Tibial artery (tissue), 4 donors: ENCODE results near the gene SLC16A11.
"Not testable (repeated sequence)": the region's sequence is repeated elsewhere in the genome, so short reads cannot be mapped to it uniquely, and the experiment has no call there.

Experiments used
- DNase-seq, 2 donors: peaks; one replicate each; pipeline ENCODE4 v3.0.0-alpha.2; 2019
- H3K27ac ChIP-seq, 2 donors: fragments of 200-600 bp; sonication (generic) in 1 of 2; 1 replicate in 1 of 2; 2 replicates in 1 of 2; pipeline ENCODE4 v1.5.1; 2018 to 2019; ENCODE audit warnings: mild to moderate bottlenecking in 1 of 2
- H3K27me3 ChIP-seq, 2 donors: fragments of 200-600 bp; sonication (generic) in 1 of 2; one replicate each; pipeline versions ENCODE4 v1.5.1 to v1.6.0; 2016 to 2019
- H3K36me3 ChIP-seq, 3 donors: fragments of 200-600 bp; sonication (generic) in 2 of 3; one replicate each; pipeline ENCODE4 v1.5.1; 2016 to 2019; ENCODE audit warnings: mild to moderate bottlenecking in 2 of 3
- H3K4me1 ChIP-seq, 4 donors: fragments of 200-600 bp; sonication (generic) in 2 of 4; 1 replicate in 3 of 4; 2 replicates in 1 of 4; pipeline ENCODE4 v1.5.1; 2016 to 2019
- H3K4me3 ChIP-seq, 2 donors: fragments of 200-600 bp; sonication (generic) in 1 of 2; 1 replicate in 1 of 2; 2 replicates in 1 of 2; pipeline ENCODE4 v1.5.1; 2018 to 2019; ENCODE audit warnings: mild to moderate bottlenecking in 2 of 2
- H3K9me3 ChIP-seq, 3 donors: fragments of 200-600 bp; sonication (generic) in 1 of 3; one replicate each; pipeline ENCODE4 v1.5.1; 2016 to 2019
- intact Hi-C: fragments of 100-400 bp; cut with DNase I; formaldehyde crosslinking; loops from one replicate; pipeline ENCODE4 v1.15.0; 2023; ENCODE audit warnings: low total_unique reads
- TF ChIP-seq, protein P1 (sequence below), 2 experiments: fragments of 200-600 bp in 1 of 2; fragments of 450-650 bp in 1 of 2; IDR thresholded peaks; one replicate each; pipeline ENCODE4 v1.5.1; 2017 to 2019; ENCODE audit warnings: antibody characterized with exemption in 2 of 2, mild to moderate bottlenecking in 1 of 2, moderate library complexity in 1 of 2

The SLC16A11 gene, protein sequence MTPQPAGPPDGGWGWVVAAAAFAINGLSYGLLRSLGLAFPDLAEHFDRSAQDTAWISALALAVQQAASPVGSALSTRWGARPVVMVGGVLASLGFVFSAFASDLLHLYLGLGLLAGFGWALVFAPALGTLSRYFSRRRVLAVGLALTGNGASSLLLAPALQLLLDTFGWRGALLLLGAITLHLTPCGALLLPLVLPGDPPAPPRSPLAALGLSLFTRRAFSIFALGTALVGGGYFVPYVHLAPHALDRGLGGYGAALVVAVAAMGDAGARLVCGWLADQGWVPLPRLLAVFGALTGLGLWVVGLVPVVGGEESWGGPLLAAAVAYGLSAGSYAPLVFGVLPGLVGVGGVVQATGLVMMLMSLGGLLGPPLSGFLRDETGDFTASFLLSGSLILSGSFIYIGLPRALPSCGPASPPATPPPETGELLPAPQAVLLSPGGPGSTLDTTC

DNA sequence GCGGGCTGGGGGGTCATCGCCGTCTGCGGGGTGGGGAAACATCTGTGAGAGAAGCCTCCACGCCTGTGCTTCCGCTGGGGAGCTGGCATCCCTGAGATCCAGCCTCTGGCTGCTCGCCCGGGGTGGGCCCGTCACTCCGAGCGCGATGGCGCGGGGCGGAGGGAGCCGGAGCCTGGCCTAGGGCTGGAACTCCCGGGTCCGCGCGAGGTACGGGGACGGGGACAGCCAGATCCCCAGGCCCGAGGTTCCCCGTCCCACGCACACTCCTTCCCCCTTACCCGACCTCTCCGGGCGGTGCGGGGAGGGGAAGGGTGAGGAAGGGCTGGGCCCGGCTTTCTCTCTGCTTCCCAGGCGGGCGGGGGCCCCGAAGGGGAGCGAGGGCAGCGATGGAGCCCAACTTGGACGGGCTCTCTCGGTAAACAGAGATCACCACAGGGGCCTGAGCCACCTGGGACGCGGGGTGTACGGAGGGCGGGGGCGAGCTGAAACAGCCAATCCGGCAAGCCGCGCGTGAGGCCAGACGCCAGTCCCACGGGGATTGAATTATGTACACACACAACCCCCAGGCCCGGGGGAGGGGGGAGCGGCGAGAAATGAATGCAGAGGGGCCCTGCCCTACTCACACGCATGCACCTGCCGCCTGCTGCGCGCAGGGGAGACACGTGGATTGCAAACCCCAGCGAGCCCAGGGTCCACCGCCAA is at the start of gene SLC16A11:
Gene SLC16A11, minus strand, starts transcription at position 596 of the 702 bp plus-strand sequence. Its CDS starts 579 bp downstream, at position 17.
- peaks cover 8 to 71% of the 10 kb centered on the region in 2 donors for H3K27me3 ChIP-seq
- intact Hi-C loops, result no loop called here
- H3K4me1 ChIP-seq, result peaks cover 0 to 35% (median 26%) of the 10 kb centered on the region in 4 donors
- no peaks in the 10 kb centered on the region for H3K9me3 ChIP-seq
- DNase-seq, result peak in 1 of 2 donors; percentile 24
- H3K36me3 ChIP-seq, result no peaks in the 10 kb centered on the region
- TF ChIP-seq, protein P1, sequence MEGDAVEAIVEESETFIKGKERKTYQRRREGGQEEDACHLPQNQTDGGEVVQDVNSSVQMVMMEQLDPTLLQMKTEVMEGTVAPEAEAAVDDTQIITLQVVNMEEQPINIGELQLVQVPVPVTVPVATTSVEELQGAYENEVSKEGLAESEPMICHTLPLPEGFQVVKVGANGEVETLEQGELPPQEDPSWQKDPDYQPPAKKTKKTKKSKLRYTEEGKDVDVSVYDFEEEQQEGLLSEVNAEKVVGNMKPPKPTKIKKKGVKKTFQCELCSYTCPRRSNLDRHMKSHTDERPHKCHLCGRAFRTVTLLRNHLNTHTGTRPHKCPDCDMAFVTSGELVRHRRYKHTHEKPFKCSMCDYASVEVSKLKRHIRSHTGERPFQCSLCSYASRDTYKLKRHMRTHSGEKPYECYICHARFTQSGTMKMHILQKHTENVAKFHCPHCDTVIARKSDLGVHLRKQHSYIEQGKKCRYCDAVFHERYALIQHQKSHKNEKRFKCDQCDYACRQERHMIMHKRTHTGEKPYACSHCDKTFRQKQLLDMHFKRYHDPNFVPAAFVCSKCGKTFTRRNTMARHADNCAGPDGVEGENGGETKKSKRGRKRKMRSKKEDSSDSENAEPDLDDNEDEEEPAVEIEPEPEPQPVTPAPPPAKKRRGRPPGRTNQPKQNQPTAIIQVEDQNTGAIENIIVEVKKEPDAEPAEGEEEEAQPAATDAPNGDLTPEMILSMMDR (IDR thresholded peaks at IDR 0.05), result no peak
- no peak within 1 kb of the TSS for H3K27ac ChIP-seq
- H3K4me3 ChIP-seq, result peak within 1 kb of the TSS; percentile 31 to 47

DNA sequence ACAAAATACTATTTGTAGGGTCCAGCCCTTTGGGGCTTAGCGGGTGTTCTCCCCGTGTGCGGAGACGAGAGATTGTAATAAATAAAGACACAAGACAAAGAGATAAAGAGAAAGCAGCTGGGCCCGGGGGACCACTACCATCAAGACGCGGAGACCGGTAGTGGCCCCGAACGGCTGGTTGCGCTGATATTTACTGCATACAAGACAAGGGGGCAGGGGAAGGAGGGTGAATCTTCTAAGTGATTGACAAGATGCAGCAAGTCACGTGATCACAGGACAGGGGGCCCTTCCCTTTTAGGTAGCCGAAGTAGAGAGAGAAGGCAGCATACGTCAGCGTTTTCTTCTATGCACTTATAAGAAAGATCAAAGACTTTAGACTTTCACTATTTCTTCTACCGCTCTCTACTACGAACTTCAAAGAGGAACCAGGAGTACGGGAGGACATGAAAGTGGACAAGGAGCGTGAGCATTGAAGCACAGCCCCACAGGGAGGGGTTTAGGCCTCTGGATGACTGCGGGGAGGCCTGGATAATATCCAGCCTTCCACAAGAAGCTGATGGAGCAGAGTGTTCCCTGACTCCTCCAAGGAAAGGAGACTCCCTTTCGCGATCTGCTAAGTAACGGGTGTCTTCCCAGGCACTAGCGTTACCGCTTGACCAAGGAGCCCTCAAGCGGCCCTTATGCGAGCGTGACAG is 47.6 kb upstream of the SLC16A11 start:
- H3K27ac ChIP-seq, H3K4me1 ChIP-seq, H3K36me3 ChIP-seq, H3K9me3 ChIP-seq, H3K4me3 ChIP-seq, intact Hi-C loops: not testable (repeated sequence)
- DNase-seq, result peak in 1 of 2 donors; percentile 32
- peaks cover 0 to 22% of the 10 kb centered on the region in 2 donors for H3K27me3 ChIP-seq

DNA sequence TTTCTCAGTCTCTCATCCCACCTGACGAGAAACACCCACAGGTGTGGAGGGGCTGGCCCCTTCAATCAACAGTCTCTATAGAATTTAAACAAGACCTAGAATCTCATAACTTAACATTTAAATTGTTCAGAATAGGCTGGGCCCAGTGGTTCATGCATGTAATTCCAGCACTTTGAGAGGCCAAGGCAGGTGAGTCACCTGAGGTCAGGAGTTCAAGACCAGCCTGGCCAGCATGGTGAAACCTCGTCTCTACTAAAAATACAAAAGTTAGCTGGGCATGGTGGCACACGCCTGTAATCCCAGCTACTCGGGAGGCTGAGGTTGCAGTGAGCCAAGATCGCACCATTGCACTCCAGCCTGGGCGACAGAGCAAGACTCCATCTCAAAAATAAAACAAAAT is 45.7 kb upstream of the SLC16A11 start:
- H3K27me3 ChIP-seq, result peaks cover 0 to 25% of the 10 kb centered on the region in 2 donors
- H3K36me3 ChIP-seq, H3K4me3 ChIP-seq, H3K4me1 ChIP-seq, intact Hi-C loops, H3K9me3 ChIP-seq, H3K27ac ChIP-seq: not testable (repeated sequence)
- DNase-seq, result peak in 1 of 2 donors; percentile 16

- peaks cover 0 to 25% of the 10 kb centered on the region in 2 donors for H3K27me3 ChIP-seq
Measured at GRCh38 chr17:7088442-7088841, 44.5 kb upstream of the SLC16A11 start.

GRCh38 chr17:7084088-7084487 is 40.2 kb upstream of the SLC16A11 start:
- Histone ChIP-seq H3K9me3 (no peaks in the 10 kb centered on the region), H3K27me3 (peaks cover 0 to 9% of the 10 kb centered on the region in 2 donors), H3K4me1 (peaks cover 0 to 4% (median 0%) of the 10 kb centered on the region in 4 donors), H3K36me3 (no peaks in the 10 kb centered on the region), H3K27ac (no peak overlapping the region), H3K4me3 (no peak overlapping the region)
- DNase-seq, result peak in 1 of 2 donors; percentile 13
- TF ChIP-seq, protein P1 (IDR thresholded peaks at IDR 0.05), result no peak
- intact Hi-C loops, result no loop called here

More at GRCh38 chr17:7088442-7088841, 44.5 kb upstream of the SLC16A11 start:
- H3K27ac ChIP-seq, H3K4me1 ChIP-seq, DNase-seq, H3K36me3 ChIP-seq, H3K9me3 ChIP-seq, intact Hi-C loops, H3K4me3 ChIP-seq: not testable (repeated sequence)

GRCh38 chr17:7083592-7083991 is 39.7 kb upstream of the SLC16A11 start:
- no peaks in the 10 kb centered on the region for H3K9me3 ChIP-seq
- TF ChIP-seq, protein P1 (IDR thresholded peaks at IDR 0.05), result no peak
- no peak overlapping the region for H3K27ac ChIP-seq
- no peaks in the 10 kb centered on the region for H3K36me3 ChIP-seq
- DNase-seq, result peak in 1 of 2 donors; percentile 4
- H3K27me3 ChIP-seq, result peaks cover 0 to 9% of the 10 kb centered on the region in 2 donors
- H3K4me1 ChIP-seq, result peaks cover 0 to 4% (median 0%) of the 10 kb centered on the region in 4 donors
- intact Hi-C loops, result no loop called here
- no peak overlapping the region for H3K4me3 ChIP-seq
